OCI-LY1 (cell line): Measurements from ENCODE around the gene ATP11A.

ENCODE experiments used
- CTCF ChIP-seq: fragments of 200-600 bp; sonication (generic), shearing (Covaris generic); IDR thresholded peaks from 2 replicates; pipeline ENCODE4 v1.5.1; 2017; ENCODE audit warnings: mild to moderate bottlenecking, antibody characterized with exemption, low read length, moderate library complexity, mixed read lengths
- EZH2 ChIP-seq: fragments of 200-600 bp; sonication (generic), shearing (Covaris generic); IDR thresholded peaks from 2 replicates; pipeline ENCODE4 v1.8.0; 2017; ENCODE audit warnings: borderline replicate concordance, mixed run types, mild to moderate bottlenecking, antibody characterized with exemption, low read length, moderate library complexity, mixed read lengths

- TF ChIP-seq CTCF (no peak), EZH2 (no peak)
Observed at GRCh38 chr13:112711528-112712265, 21.9 kb downstream of the ATP11A start.
